ENCODE data around the gene AGBL4.

Gene AGBL4

GRCh38 chr1:48665708-48666407 lies 1357.9 kb downstream of the AGBL4 start:
- H3K27ac ChIP-seq (ENCODE audit: low read depth, low read length) = no peak overlapping the region
- H3K79me2 ChIP-seq (ENCODE audit: control insufficient read depth, insufficient read depth, low read length, unreplicated experiment) = no peaks in the 10 kb centered on the region
- no peaks in the 10 kb centered on the region for H3K4me1 ChIP-seq (ENCODE audit: control insufficient read depth, insufficient read depth, low read length, unreplicated experiment)
- no peak overlapping the region for H3K4me3 ChIP-seq (ENCODE audit: low read depth, low read length)
- no peaks in the 10 kb centered on the region for H3K27me3 ChIP-seq (ENCODE audit: insufficient read depth, low read length)
- H2AFZ ChIP-seq (ENCODE audit: low read length, unreplicated experiment) = no peak overlapping the region
- no peaks in the 10 kb centered on the region for H3K36me3 ChIP-seq (ENCODE audit: insufficient read depth, low read length)

GRCh38 chr1:48661726-48662463 lies 1361.9 kb downstream of the AGBL4 start:
- Histone ChIP-seq H3K36me3 (ENCODE audit: insufficient read depth, low read length) (no peaks in the 10 kb centered on the region), H3K4me3 (ENCODE audit: low read depth, low read length) (no peak overlapping the region), H3K79me2 (ENCODE audit: control insufficient read depth, insufficient read depth, low read length, unreplicated experiment) (no peaks in the 10 kb centered on the region), H3K27ac (ENCODE audit: low read depth, low read length) (no peak overlapping the region), H3K27me3 (ENCODE audit: insufficient read depth, low read length) (no peaks in the 10 kb centered on the region), H3K4me1 (ENCODE audit: control insufficient read depth, insufficient read depth, low read length, unreplicated experiment) (no peaks in the 10 kb centered on the region), H2AFZ (ENCODE audit: low read length, unreplicated experiment) (no peak overlapping the region)

- no peaks in the 10 kb centered on the region for H3K27me3 ChIP-seq (ENCODE audit: insufficient read depth, low read length)
- H3K4me1 ChIP-seq (ENCODE audit: control insufficient read depth, insufficient read depth, low read length, unreplicated experiment) = no peaks in the 10 kb centered on the region
- H3K36me3 ChIP-seq (ENCODE audit: insufficient read depth, low read length) = no peaks in the 10 kb centered on the region
- H3K79me2 ChIP-seq (ENCODE audit: control insufficient read depth, insufficient read depth, low read length, unreplicated experiment) = no peaks in the 10 kb centered on the region
- no peak overlapping the region for H3K27ac ChIP-seq (ENCODE audit: low read depth, low read length)
- H2AFZ ChIP-seq (ENCODE audit: low read length, unreplicated experiment) = no peak overlapping the region
- no peak overlapping the region for H3K4me3 ChIP-seq (ENCODE audit: low read depth, low read length)
These were observed 1364.0 kb downstream of the AGBL4 start for GRCh38 chr1:48659801-48660200.

- Histone ChIP-seq H3K27me3 (ENCODE audit: insufficient read depth, low read length) (no peaks in the 10 kb centered on the region), H2AFZ (ENCODE audit: low read length, unreplicated experiment) (no peak overlapping the region), H3K4me3 (ENCODE audit: low read depth, low read length) (no peak overlapping the region), H3K79me2 (ENCODE audit: control insufficient read depth, insufficient read depth, low read length, unreplicated experiment) (no peaks in the 10 kb centered on the region), H3K4me1 (ENCODE audit: control insufficient read depth, insufficient read depth, low read length, unreplicated experiment) (no peaks in the 10 kb centered on the region), H3K36me3 (ENCODE audit: insufficient read depth, low read length) (no peaks in the 10 kb centered on the region), H3K27ac (ENCODE audit: low read depth, low read length) (no peak overlapping the region)
These were observed 1366.3 kb downstream of the AGBL4 start for GRCh38 chr1:48657413-48657812.

GRCh38 chr1:48654606-48655210 lies 1369.0 kb downstream of the AGBL4 start:
- no peaks in the 10 kb centered on the region for H3K27me3 ChIP-seq (ENCODE audit: insufficient read depth, low read length)
- H3K36me3 ChIP-seq (ENCODE audit: insufficient read depth, low read length) = no peaks in the 10 kb centered on the region
- H3K27ac ChIP-seq (ENCODE audit: low read depth, low read length) = no peak overlapping the region
- no peak overlapping the region for H3K4me3 ChIP-seq (ENCODE audit: low read depth, low read length)
- H3K4me1 ChIP-seq (ENCODE audit: control insufficient read depth, insufficient read depth, low read length, unreplicated experiment) = no peaks in the 10 kb centered on the region
- no peak overlapping the region for H2AFZ ChIP-seq (ENCODE audit: low read length, unreplicated experiment)
- no peaks in the 10 kb centered on the region for H3K79me2 ChIP-seq (ENCODE audit: control insufficient read depth, insufficient read depth, low read length, unreplicated experiment)

GRCh38 chr1:48652334-48652733 lies 1371.4 kb downstream of the AGBL4 start:
- Histone ChIP-seq H3K27me3 (ENCODE audit: insufficient read depth, low read length) (no peaks in the 10 kb centered on the region), H2AFZ (ENCODE audit: low read length, unreplicated experiment) (no peak overlapping the region), H3K4me1 (ENCODE audit: control insufficient read depth, insufficient read depth, low read length, unreplicated experiment) (no peaks in the 10 kb centered on the region), H3K27ac (ENCODE audit: low read depth, low read length) (no peak overlapping the region), H3K36me3 (ENCODE audit: insufficient read depth, low read length) (no peaks in the 10 kb centered on the region), H3K79me2 (ENCODE audit: control insufficient read depth, insufficient read depth, low read length, unreplicated experiment) (no peaks in the 10 kb centered on the region), H3K4me3 (ENCODE audit: low read depth, low read length) (no peak overlapping the region)

GRCh38 chr1:48649880-48650279 lies 1373.9 kb downstream of the AGBL4 start:
- no peaks in the 10 kb centered on the region for H3K27me3 ChIP-seq (ENCODE audit: insufficient read depth, low read length)
- no peaks in the 10 kb centered on the region for H3K36me3 ChIP-seq (ENCODE audit: insufficient read depth, low read length)
- H2AFZ ChIP-seq (ENCODE audit: low read length, unreplicated experiment) = no peak overlapping the region
- H3K79me2 ChIP-seq (ENCODE audit: control insufficient read depth, insufficient read depth, low read length, unreplicated experiment) = no peaks in the 10 kb centered on the region
- no peak overlapping the region for H3K4me3 ChIP-seq (ENCODE audit: low read depth, low read length)
- no peaks in the 10 kb centered on the region for H3K4me1 ChIP-seq (ENCODE audit: control insufficient read depth, insufficient read depth, low read length, unreplicated experiment)
- H3K27ac ChIP-seq (ENCODE audit: low read depth, low read length) = no peak overlapping the region

- Histone ChIP-seq H3K4me3 (ENCODE audit: low read depth, low read length) (no peak overlapping the region), H2AFZ (ENCODE audit: low read length, unreplicated experiment) (no peak overlapping the region), H3K79me2 (ENCODE audit: control insufficient read depth, insufficient read depth, low read length, unreplicated experiment) (no peaks in the 10 kb centered on the region), H3K36me3 (ENCODE audit: insufficient read depth, low read length) (no peaks in the 10 kb centered on the region), H3K27ac (ENCODE audit: low read depth, low read length) (no peak overlapping the region), H3K4me1 (ENCODE audit: control insufficient read depth, insufficient read depth, low read length, unreplicated experiment) (no peaks in the 10 kb centered on the region), H3K27me3 (ENCODE audit: insufficient read depth, low read length) (no peaks in the 10 kb centered on the region)
These were observed 1377.9 kb downstream of the AGBL4 start for GRCh38 chr1:48645883-48646282.

GRCh38 chr1:48644905-48645605 lies 1378.7 kb downstream of the AGBL4 start:
- H3K79me2 ChIP-seq (ENCODE audit: control insufficient read depth, insufficient read depth, low read length, unreplicated experiment) = no peaks in the 10 kb centered on the region
- no peaks in the 10 kb centered on the region for H3K36me3 ChIP-seq (ENCODE audit: insufficient read depth, low read length)
- H3K27ac ChIP-seq (ENCODE audit: low read depth, low read length) = no peak overlapping the region
- H3K27me3 ChIP-seq (ENCODE audit: insufficient read depth, low read length) = no peaks in the 10 kb centered on the region
- no peak overlapping the region for H2AFZ ChIP-seq (ENCODE audit: low read length, unreplicated experiment)
- H3K4me3 ChIP-seq (ENCODE audit: low read depth, low read length) = no peak overlapping the region
- H3K4me1 ChIP-seq (ENCODE audit: control insufficient read depth, insufficient read depth, low read length, unreplicated experiment) = no peaks in the 10 kb centered on the region

- no peaks in the 10 kb centered on the region for H3K4me1 ChIP-seq (ENCODE audit: control insufficient read depth, insufficient read depth, low read length, unreplicated experiment)
- no peak overlapping the region for H3K27ac ChIP-seq (ENCODE audit: low read depth, low read length)
- H2AFZ ChIP-seq (ENCODE audit: low read length, unreplicated experiment) = no peak overlapping the region
- no peaks in the 10 kb centered on the region for H3K27me3 ChIP-seq (ENCODE audit: insufficient read depth, low read length)
- H3K4me3 ChIP-seq (ENCODE audit: low read depth, low read length) = no peak overlapping the region
- no peaks in the 10 kb centered on the region for H3K79me2 ChIP-seq (ENCODE audit: control insufficient read depth, insufficient read depth, low read length, unreplicated experiment)
- no peaks in the 10 kb centered on the region for H3K36me3 ChIP-seq (ENCODE audit: insufficient read depth, low read length)
These were observed 1379.4 kb downstream of the AGBL4 start for GRCh38 chr1:48644190-48644900.

All from ACC112 (cell line).